D721Med (cell line): ENCODE results near the gene MRPS27.

Source experiments
- DNase-seq: peaks from one replicate; pipeline ENCODE4 v3.0.0; 2011; ENCODE audit warnings: low spot score; ENCODE audit not compliant: insufficient read length
- FAIRE-seq: peaks from 2 replicates; lab custom pipeline; 2011; peaks lifted over from hg19 to GRCh38; lab: Jason Lieb, UNC
- CTCF ChIP-seq: IDR thresholded peaks from 2 replicates; pipeline ENCODE4 v1.5.1; 2012; ENCODE audit warnings: mild to moderate bottlenecking, control low read depth; ENCODE audit not compliant: insufficient read depth; ENCODE audit errors: missing control alignments

Gene MRPS27

GRCh38 chr5:72242796-72243475 is 77.1 kb downstream of the MRPS27 start:
- DNase-seq (no peak), FAIRE-seq (no peak)
- no peak for TF ChIP-seq CTCF

GRCh38 chr5:72241346-72242003 is 78.6 kb downstream of the MRPS27 start:
- DNase-seq, result no peak
- TF ChIP-seq CTCF, result no peak
- FAIRE-seq, result no peak

GRCh38 chr5:72238712-72239445 is 81.2 kb downstream of the MRPS27 start:
- no peak for FAIRE-seq
- TF ChIP-seq CTCF, result no peak
- no peak for DNase-seq

- no peak for FAIRE-seq
- no peak for TF ChIP-seq CTCF
- no peak for DNase-seq
Measured at GRCh38 chr5:72237879-72238278, 82.2 kb downstream of the MRPS27 start.

- no peak for FAIRE-seq
- DNase-seq, result no peak
- no peak for TF ChIP-seq CTCF
Measured at GRCh38 chr5:72237415-72237814, 82.6 kb downstream of the MRPS27 start.

- FAIRE-seq, result no peak
- no peak for TF ChIP-seq CTCF
- no peak for DNase-seq
Measured at GRCh38 chr5:72235725-72236124, 84.3 kb downstream of the MRPS27 start.
